DMS53 treated with DMSO at 0.1 percent for 48 hours (cell line): ENCODE results near the gene UCHL5.
"Not testable (repeated sequence)": the region's sequence is repeated elsewhere in the genome, so short reads cannot be mapped to it uniquely, and the experiment has no call there.

Source experiments
- DNase-seq: peaks from one replicate; lab custom pipeline; 2025; ENCODE audit not compliant: unreplicated experiment; lab: John Stamatoyannopoulos, UW

UCHL5 gene

GRCh38 chr1:193066606-193067005 lies 7.4 kb upstream of the UCHL5 start:
- DNase-seq, result no peak

DNA sequence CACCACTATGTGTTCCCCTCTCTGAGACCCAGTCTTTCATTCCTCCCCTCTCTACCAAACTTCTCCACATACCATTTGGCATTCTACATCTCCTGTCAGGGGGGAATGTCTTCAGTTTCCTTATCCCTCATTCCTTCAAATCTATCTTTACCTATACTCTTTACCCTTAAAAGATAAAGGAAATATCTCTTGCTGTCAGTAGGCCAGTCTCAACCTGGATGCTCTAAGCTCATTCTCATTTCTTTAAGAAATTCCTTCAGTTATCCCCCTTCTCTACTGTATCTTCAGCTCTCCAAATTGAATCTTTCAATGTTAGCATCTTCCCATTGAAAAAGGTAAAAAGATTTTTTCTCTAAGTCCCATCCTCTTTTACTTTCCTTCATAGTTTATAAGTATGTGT lies 6.8 kb upstream of the UCHL5 start:
- DNase-seq, result no peak

DNA sequence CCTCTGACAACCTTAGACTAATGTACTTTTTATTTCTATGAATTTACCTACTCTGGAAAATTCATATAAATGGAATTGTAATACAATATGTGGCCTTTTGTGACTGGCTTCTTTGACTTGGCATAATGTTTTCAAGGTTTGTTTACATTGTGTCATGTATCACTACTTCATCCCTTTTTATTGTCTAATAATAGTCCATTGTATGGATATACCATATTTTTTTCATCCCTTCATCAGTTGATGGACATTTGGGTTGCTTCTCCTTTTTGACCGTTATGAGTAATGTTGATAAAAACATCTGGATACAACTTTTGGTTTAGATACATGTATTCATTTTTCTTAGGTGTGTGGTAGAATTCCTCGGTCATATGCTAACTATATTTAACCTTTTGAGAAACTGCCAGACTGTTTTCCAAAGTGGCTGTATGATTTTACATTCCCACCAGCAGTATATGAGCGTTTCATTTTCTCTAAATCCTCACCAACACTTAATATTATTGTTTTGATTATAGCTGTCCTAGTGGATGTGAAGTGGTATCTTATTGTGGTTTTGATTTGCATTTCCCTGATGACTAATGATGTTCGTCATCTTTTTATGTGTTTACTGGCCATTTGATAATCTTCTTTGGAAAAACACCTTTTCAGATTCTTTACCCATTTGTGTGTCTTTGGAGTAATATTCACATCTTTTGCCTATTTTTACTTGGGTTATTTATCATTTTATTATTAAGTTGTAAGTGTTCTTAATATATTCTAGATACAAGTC lies 3.7 kb upstream of the UCHL5 start:
- DNase-seq, result no peak

DNA sequence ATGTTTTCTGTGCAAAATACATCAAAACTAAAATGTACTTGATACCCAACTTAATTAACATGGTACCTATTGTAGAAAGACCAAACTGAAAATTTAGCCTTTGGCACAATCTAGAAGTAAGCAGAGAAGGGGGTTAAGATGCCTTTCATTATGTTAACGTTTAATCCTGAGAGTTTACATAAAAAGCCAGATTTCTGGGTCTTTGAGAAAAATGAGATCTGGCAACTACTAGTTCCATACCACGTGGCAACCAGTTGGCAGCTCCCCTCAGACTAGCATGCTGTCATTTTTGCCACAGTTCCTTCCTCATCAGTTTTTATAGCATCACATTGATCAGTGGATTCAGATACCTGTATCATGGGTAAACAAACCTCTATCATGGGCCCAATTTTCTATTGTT lies 1.8 kb upstream of the UCHL5 start:
- no peak for DNase-seq

DNA sequence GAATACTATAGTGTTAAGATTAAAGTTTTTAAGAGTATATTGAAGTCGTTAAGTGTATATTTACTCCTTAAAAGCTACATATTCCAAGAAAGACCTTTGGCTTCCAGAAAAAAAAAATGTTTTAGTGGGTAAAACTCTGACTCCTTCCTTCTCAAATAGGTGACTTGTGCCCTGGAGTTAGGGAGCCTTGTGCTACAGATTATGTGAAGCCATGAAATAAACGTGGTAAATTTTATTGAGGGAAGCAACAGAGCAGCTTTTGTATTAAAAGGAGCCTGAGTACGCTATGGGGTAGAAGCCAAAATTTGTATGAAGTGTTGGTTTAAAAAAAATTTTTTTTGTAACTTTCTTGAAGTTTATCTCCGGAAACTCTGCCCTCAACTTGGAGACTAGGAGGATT lies 1.2 kb upstream of the UCHL5 start:
- no peak for DNase-seq

GRCh38 chr1:193060115-193060403 lies 899 bp upstream of the UCHL5 start:
- DNase-seq, result no peak

- DNase-seq, result peak; percentile 62
These were observed 455 bp downstream of the UCHL5 start for GRCh38 chr1:193058529-193059281.

DNA sequence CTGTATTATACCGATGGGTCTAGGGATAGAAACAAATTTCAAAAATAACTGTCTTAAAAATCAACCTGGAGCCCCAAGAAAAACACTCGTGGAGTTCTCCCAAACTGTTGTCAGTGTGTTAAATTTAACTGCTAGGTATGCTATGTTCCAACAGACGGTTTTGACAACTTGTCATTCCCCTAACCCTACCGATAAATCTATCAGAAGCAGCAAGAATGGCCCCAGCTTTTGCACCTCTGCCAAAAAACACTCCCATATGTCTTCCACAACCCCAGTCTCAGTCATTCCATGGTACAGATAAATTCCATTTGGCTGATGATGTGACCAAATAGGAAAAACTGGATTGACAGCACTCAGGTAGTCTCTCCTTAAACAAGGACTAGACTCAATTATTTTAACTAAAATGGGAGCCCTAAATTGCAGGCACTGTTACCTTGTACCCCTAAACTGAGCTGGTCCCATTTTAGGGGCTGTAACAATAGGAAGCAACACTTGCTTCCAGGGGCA lies 4.9 kb downstream of the UCHL5 start:
- no peak for DNase-seq

GRCh38 chr1:193048913-193049312 lies 10.2 kb downstream of the UCHL5 start:
- DNase-seq, result not testable (repeated sequence)

- DNase-seq, result no peak
These were observed 16.1 kb downstream of the UCHL5 start for GRCh38 chr1:193042766-193043691.

GRCh38 chr1:193040011-193040410 lies 19.1 kb downstream of the UCHL5 start:
- no peak for DNase-seq

DNA sequence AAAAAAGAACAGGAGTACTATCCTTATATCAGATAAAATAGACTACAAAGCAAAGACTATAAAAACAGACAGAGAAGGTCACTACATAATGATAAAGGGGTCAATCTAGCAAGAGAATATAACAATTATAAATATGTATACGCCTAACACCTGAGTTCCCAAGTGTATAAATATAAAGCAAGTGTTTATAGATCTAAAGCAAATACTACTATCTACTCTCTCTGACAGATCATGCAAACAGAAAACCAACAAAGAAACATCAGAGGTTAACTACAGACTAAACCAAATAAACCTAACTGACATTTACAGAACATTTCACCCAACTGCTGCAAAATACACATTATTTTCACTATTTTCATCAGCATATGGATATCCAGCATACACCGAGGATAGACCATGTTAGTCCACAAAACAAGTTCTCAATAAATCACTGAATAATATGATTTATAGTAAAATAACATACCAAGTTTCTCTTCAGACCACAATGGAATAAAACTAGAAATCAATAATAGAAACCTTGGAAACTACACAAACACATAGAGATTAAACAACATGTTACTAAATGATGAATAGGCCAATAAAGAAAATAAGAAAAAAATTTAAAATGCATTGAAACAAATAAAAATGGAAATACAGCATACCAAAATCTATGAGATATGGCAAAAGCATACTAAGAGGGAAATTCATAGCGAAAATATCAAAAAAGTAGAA lies 22.7 kb downstream of the UCHL5 start:
- DNase-seq, result peak; percentile 42

DNA sequence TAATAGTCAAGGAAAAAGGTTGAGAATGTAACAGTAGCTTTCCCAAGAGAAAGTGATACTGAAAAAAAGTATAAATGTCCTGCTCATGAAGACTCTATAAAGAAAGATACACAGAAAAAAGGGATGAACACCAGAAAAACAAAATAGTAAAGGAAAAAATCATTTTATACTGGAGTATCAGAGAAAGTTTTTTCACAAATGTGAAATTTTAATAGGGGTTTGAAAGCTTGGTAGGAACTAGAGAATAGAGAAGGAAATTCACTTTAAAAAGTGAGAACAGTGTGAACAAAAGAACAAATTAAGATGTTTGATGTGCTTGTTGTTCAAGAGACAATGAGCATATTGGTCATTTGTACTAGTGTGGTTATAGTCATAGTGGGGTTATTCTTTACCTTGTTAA lies 25.6 kb downstream of the UCHL5 start:
- DNase-seq, result no peak

DNA sequence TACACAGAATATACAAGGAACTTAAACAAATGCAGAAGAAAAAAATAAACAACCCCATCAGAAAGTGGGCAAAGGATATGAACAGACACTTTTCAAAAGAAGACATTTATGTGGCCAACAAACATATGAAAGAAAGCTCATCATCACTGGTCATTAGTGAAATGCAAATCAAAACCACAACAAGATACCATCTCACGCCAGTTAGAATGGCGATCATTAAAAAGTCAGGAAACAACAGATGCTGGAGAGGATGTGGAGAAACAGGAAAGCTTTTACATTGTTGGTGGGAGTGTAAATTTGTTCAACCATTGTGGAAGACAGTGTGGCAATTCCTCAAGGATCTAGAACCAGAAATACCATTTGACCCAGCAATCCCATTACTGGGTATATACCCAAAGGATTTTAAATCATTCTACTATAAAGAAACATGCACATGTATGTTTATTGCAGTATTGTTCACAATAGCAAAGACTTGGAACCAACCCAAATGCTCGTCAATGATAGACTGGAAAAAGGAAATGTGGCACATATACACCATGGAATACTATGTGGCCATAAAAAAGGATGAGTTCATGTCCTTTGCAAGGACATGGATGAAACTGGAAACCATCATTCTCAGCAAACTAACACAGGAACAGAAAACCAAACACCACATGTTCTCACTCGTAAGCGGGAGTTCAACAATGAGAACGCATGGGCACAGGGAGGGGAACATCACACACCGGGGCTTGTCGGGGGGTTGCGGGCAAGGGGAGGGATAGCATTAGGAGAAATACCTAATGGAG lies 26.3 kb downstream of the UCHL5 start:
- not testable (repeated sequence) for DNase-seq

- no peak for DNase-seq
These were observed 27.7 kb downstream of the UCHL5 start for GRCh38 chr1:193031431-193031830.

GRCh38 chr1:193030280-193030679 lies 28.9 kb downstream of the UCHL5 start:
- no peak for DNase-seq

DNA sequence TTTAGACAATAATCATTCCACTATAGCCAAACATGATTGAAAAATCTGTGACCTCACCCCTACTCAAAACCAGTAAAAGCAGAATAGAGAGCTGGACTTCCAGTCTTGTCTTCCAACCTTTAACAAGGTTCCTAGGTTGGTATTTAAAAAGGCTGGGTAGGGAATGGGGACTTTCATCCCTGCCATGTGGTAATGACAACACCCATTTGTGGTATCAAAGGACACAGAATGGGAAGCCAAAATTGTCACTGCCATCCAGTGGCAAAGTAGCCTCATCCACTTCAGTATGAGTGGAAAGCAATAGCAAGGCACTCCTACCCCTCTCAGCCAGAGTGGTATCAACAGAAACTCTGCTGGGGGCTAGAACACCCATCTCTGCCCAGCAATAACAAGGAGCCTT lies 33.9 kb downstream of the UCHL5 start:
- DNase-seq, result no peak

GRCh38 chr1:193019442-193020026 lies 39.6 kb downstream of the UCHL5 start:
- DNase-seq, result peak; percentile 21

DNA sequence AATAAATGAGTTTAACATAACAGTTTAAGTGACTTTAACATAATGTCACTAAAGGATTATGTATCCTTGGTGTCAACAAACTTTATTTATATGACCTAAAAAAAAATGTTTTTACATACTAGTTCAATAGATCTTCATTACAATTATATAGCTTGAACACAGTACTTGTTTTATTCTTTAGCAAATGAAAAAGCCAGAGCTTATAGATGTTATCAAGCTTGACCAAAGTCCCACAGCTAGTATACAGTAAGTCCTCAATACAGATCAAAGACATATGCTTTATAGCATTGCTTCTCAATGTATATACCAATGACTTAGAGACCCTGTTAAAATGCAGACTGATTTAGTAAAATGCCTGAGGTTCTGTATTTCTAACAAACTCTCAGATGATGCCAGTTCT lies 42.4 kb downstream of the UCHL5 start:
- DNase-seq, result no peak

DNA sequence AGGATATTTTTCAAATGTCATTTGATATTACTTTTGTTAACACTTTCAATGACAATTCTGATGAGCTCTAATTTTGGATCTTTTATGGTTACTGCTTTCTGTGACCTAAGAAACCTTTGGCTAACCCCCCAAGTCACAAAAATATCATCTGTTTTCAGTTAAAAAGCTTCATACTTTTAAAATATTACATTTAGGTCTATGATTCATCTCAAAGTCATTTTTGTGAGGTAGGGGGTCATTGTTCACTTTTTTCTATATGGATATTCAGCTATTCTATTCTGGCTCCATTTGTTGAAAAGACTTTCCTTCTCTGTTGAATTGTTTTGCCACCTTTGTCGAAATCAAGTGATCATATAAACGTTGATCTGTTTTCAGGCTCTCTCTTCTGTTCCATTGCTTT lies 44.8 kb downstream of the UCHL5 start:
- DNase-seq, result no peak
